Coronary artery (tissue), 2 donors: ENCODE measurements around the gene TSACC.
"Not testable (repeated sequence)": the region's sequence is repeated elsewhere in the genome, so short reads cannot be mapped to it uniquely, and the experiment has no call there.

Source experiments
- DNase-seq: peaks from one replicate; pipeline ENCODE4 v3.0.0-alpha.2; 2017; ENCODE audit warnings: low spot score
- H3K27ac ChIP-seq, 2 donors: fragments of 200-600 bp; sonication (generic); one replicate each; pipeline ENCODE4 v1.5.1; 2016 to 2019
- H3K4me3 ChIP-seq: fragments of 200-600 bp; sonication (generic); 2 replicates; pipeline ENCODE4 v1.5.1; 2016; ENCODE audit warnings: mild to moderate bottlenecking, moderate library complexity
- TF ChIP-seq, protein P1 (sequence below): fragments of 200-600 bp; sonication (generic); IDR thresholded peaks from one replicate; pipeline ENCODE4 v1.5.1; 2019; ENCODE audit warnings: antibody characterized with exemption

Gene TSACC

DNA sequence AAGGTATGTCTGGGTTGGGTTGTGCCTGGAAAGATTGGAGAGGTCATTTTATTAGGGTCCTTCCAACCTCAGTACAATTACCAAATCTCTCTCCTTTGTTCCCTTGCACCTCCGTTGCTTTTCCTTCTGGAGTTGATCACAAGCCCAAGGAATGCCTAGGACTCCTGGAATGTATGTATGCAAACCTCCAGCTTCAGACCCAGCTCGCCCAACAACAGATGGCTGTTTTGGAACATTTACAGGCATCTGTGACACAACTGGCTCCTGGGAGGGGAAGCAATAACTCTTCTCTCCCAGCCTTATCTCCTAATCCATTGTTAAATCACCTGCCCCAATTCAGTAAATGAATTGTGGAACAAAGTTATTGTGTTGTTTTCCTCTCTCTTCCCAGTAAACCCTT lies 8.3 kb downstream of the TSACC start:
- DNase-seq: no peak
- H3K4me3 ChIP-seq: no peak overlapping the region
- H3K27ac ChIP-seq: no peak overlapping the region
- TF ChIP-seq, protein P1, sequence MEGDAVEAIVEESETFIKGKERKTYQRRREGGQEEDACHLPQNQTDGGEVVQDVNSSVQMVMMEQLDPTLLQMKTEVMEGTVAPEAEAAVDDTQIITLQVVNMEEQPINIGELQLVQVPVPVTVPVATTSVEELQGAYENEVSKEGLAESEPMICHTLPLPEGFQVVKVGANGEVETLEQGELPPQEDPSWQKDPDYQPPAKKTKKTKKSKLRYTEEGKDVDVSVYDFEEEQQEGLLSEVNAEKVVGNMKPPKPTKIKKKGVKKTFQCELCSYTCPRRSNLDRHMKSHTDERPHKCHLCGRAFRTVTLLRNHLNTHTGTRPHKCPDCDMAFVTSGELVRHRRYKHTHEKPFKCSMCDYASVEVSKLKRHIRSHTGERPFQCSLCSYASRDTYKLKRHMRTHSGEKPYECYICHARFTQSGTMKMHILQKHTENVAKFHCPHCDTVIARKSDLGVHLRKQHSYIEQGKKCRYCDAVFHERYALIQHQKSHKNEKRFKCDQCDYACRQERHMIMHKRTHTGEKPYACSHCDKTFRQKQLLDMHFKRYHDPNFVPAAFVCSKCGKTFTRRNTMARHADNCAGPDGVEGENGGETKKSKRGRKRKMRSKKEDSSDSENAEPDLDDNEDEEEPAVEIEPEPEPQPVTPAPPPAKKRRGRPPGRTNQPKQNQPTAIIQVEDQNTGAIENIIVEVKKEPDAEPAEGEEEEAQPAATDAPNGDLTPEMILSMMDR: no peak

GRCh38 chr1:156347331-156347730 lies 9.0 kb downstream of the TSACC start:
- DNase-seq: no peak
- H3K4me3 ChIP-seq: no peak overlapping the region
- H3K27ac ChIP-seq: no peak overlapping the region
- TF ChIP-seq, protein P1: no peak

GRCh38 chr1:156352481-156352880 lies 14.2 kb downstream of the TSACC start:
- H3K4me3 ChIP-seq, H3K27ac ChIP-seq, DNase-seq: not testable (repeated sequence)

- TF ChIP-seq, protein P1: no peak
- Histone ChIP-seq H3K27ac (no peak overlapping the region), H3K4me3 (no peak overlapping the region)
- no peak for DNase-seq
Measured at GRCh38 chr1:156356262-156356874, 18.0 kb downstream of the TSACC start.

- H3K27ac ChIP-seq: no peak overlapping the region
- no peak overlapping the region for H3K4me3 ChIP-seq
- no peak for DNase-seq
- TF ChIP-seq, protein P1: no peak
Measured at GRCh38 chr1:156356875-156357534, 18.7 kb downstream of the TSACC start.

DNA sequence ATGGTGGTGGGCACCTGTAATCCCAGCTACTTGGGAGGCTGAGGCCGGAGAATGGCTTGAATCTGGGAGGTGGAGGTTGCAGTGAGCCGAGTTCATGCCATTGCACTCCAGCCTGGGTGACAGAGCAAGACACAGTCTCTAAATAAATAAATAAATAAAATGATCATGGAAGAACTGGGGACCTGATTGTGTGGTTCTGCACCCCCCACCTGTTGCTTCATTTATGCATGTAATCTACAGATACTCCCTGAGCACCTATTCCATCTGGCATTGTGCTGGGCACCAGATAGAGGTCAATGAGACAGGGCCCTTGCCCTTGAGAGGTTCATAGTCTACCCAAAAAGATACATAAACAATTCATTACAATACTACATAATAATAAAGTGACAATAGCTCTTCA lies 19.7 kb downstream of the TSACC start:
- Histone ChIP-seq H3K27ac (no peak overlapping the region), H3K4me3 (no peak overlapping the region)
- DNase-seq: no peak
- TF ChIP-seq, protein P1: no peak

DNA sequence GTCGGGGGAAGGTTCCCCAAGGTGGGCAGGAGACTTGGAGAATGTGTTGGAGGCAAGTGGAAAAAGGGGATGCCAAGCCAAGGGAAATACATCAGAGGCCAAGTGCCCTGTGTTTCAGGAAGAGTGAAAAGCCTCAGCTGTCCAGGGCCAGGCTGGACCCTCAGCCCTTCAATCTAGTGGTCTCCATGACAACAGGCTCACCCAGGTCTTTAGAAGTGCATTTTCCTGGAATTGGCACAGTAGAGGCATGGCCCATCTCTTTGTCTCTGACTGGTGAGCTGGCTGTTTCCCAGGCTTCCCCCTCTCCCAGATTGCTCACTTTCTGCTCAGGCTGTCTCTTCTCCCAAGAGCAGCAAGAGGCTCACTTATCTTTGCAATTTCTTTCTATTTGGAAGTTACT lies 20.3 kb downstream of the TSACC start:
- Histone ChIP-seq H3K4me3 (no peak overlapping the region), H3K27ac (no peak overlapping the region)
- no peak for DNase-seq
- TF ChIP-seq, protein P1: no peak
